Measurements from ENCODE around the gene ELMO3. TPM values are rescaled to one million over a fixed set of nuclear protein-coding genes. Genes with fewer than 3 reads are reported as not detected.

The ELMO3 gene
- total RNA-seq, 1 experiment from 2014 or later = 8.6 TPM

GRCh38 chr16:67188798-67189197, 10.1 kb upstream of the ELMO3 start:
- H3K23ac ChIP-seq (ENCODE audit: insufficient read length, low read depth, low read length) = no peak overlapping the region
- H3K4me3 Mint-ChIP-seq = no peak overlapping the region
- no peak for DNase-seq
- H4K91ac ChIP-seq (ENCODE audit: insufficient read length, low read depth, low read length) = no peak overlapping the region
- no peak overlapping the region for H3K14ac ChIP-seq (ENCODE audit: insufficient read depth, low read length)
- no peak overlapping the region for H2BK15ac ChIP-seq (ENCODE audit: low read depth, low read length)
- peaks cover 4% of the 10 kb centered on the region for H3K27me3 ChIP-seq (ENCODE audit: insufficient read depth, low read length)
- H2AK5ac ChIP-seq (ENCODE audit: insufficient read length, low read length) = no peak overlapping the region
- no peak for TF ChIP-seq CTCF (conservative IDR thresholded peaks at IDR 0.05)
- peaks cover 30 to 41% of the 10 kb centered on the region in 2 experiments for H3K4me1 Mint-ChIP-seq
- H3K27me3 Mint-ChIP-seq (ENCODE audit: low read depth) = peaks cover 29% of the 10 kb centered on the region
- no peak overlapping the region for H3K4me2 ChIP-seq (ENCODE audit: insufficient read depth, insufficient read length, low read length)
- peaks cover 7 to 12% (median 10%) of the 10 kb centered on the region in 3 experiments; a peak in 6 of 7 replicates for H3K36me3 Mint-ChIP-seq (ENCODE audit: insufficient read depth in 1 of 3, low read depth in 3 of 3)
- no peaks in the 10 kb centered on the region for H3K9me3 ChIP-seq (ENCODE audit: control insufficient read depth, low read depth, low read length)
- H3K79me1 ChIP-seq (ENCODE audit: insufficient read depth, low read depth, low read length, poor library complexity, severe bottlenecking) = peaks cover 13% of the 10 kb centered on the region
- H3K27ac Mint-ChIP-seq = no peak overlapping the region
- no peak overlapping the region for H3K18ac ChIP-seq (ENCODE audit: insufficient read length, low read depth, low read length)
- H4K8ac ChIP-seq (replicated peaks; ENCODE audit: insufficient read length, low read depth, low read length) = no peak overlapping the region
- H3K4me1 ChIP-seq (ENCODE audit: insufficient read depth, low read length) = peaks cover 4% of the 10 kb centered on the region; the same call in 1 of the 2 replicates
- no peak overlapping the region for H2BK12ac ChIP-seq (ENCODE audit: insufficient read length, low read depth, low read length)
- no peaks in the 10 kb centered on the region; a peak in 2 of 5 replicates for H3K9me3 Mint-ChIP-seq
- no peak overlapping the region for H3K27ac ChIP-seq (ENCODE audit: insufficient read length, low read depth, low read length)
- no peak overlapping the region for H3T11ph ChIP-seq (ENCODE audit: low read length)
- H3K79me2 ChIP-seq (ENCODE audit: insufficient read depth, low read length) = peaks cover 13% of the 10 kb centered on the region; the same call in 1 of the 2 replicates
- H3K9ac ChIP-seq (ENCODE audit: extremely low read depth, insufficient read length, low read length) = no peak overlapping the region
- no peak overlapping the region for H2BK5ac ChIP-seq (ENCODE audit: insufficient read length, low read length)
- H3K4ac ChIP-seq (ENCODE audit: low read depth, low read length) = no peak overlapping the region
- H2BK120ac ChIP-seq (ENCODE audit: low read depth, low read length, poor library complexity, severe bottlenecking) = no peak overlapping the region
- H4K20me1 ChIP-seq (ENCODE audit: control insufficient read depth, insufficient read depth, insufficient read length) = no peaks in the 10 kb centered on the region
- H4K5ac ChIP-seq (ENCODE audit: insufficient read length, low read depth, low read length) = no peak overlapping the region
- no CpG with 5 or more reads among the region's 15 CpGs for WGBS (ENCODE audit: extremely low coverage, insufficient read length, low lambda C conversion rate)
- no peak overlapping the region for H3K56ac ChIP-seq (ENCODE audit: insufficient read length, low read depth, low read length)
- H2BK20ac ChIP-seq (ENCODE audit: low read depth, low read length, poor library complexity, severe bottlenecking) = no peak overlapping the region
- peaks cover 17% of the 10 kb centered on the region for H3K23me2 ChIP-seq (ENCODE audit: insufficient read length, low read depth, low read length, poor library complexity, severe bottlenecking)
- no peak overlapping the region for H2AFZ ChIP-seq (ENCODE audit: low read length)

Measured in H9 (cell line).